GM19351 (cell line): ENCODE data around the gene DUXB.

Source experiments
- ATAC-seq: cut with Tn5 transposase; IDR thresholded peaks from one replicate; pipeline ENCODE4 v1.9.1; 2021; ENCODE audit warnings: mild to moderate bottlenecking, moderate library complexity; ENCODE audit not compliant: unreplicated experiment

DUXB gene

GRCh38 chr16:75701361-75701760 lies at the start of gene DUXB:
TSS of gene DUXB (minus strand) at chr16:75701461. CDS start at chr16:75701418, 43 bp downstream.
- ATAC-seq = no peak

GRCh38 chr16:75750528-75750927 lies 49.3 kb upstream of the DUXB start:
- ATAC-seq = no peak

- ATAC-seq = no peak
Observed at GRCh38 chr16:75746359-75746758, 45.1 kb upstream of the DUXB start.

GRCh38 chr16:75745823-75746222 lies 44.6 kb upstream of the DUXB start:
- ATAC-seq = peak; percentile 87

GRCh38 chr16:75745242-75745641 lies 44.0 kb upstream of the DUXB start:
- peak; percentile 59 for ATAC-seq

GRCh38 chr16:75742424-75743047 lies 41.3 kb upstream of the DUXB start:
- no peak for ATAC-seq

GRCh38 chr16:75733305-75734211 lies 32.3 kb upstream of the DUXB start:
- ATAC-seq = no peak

GRCh38 chr16:75732871-75733270 lies 31.6 kb upstream of the DUXB start:
- ATAC-seq = no peak

- no peak for ATAC-seq
Observed at GRCh38 chr16:75727221-75727620, 26.0 kb upstream of the DUXB start.

GRCh38 chr16:75726390-75726789 lies 25.1 kb upstream of the DUXB start, which contains the start of gene CPHXL:
TSS of gene CPHXL (minus strand) at chr16:75726490. CDS start at chr16:75726442, 48 bp downstream.
- no peak for ATAC-seq

- no peak for ATAC-seq
Observed at GRCh38 chr16:75718452-75718851, 17.2 kb upstream of the DUXB start.

GRCh38 chr16:75714661-75715060 lies 13.4 kb upstream of the DUXB start:
- ATAC-seq = no peak

- ATAC-seq = no peak
Observed at GRCh38 chr16:75710344-75710743, 9.1 kb upstream of the DUXB start.

- ATAC-seq = no peak
Observed at GRCh38 chr16:75703306-75703705, 2.0 kb upstream of the DUXB start.

GRCh38 chr16:75702242-75702641 lies 981 bp upstream of the DUXB start:
- no peak for ATAC-seq

GRCh38 chr16:75697571-75697970 lies 3.7 kb downstream of the DUXB start:
- ATAC-seq = no peak

- no peak for ATAC-seq
Observed at GRCh38 chr16:75695708-75696107, 5.6 kb downstream of the DUXB start.

GRCh38 chr16:75687361-75687760 lies 13.9 kb downstream of the DUXB start:
- ATAC-seq = peak; percentile 89

GRCh38 chr16:75682308-75682707 lies 19.0 kb downstream of the DUXB start:
- ATAC-seq = no peak

GRCh38 chr16:75679366-75679765 lies 21.9 kb downstream of the DUXB start:
- no peak for ATAC-seq

GRCh38 chr16:75676909-75677308 lies 24.4 kb downstream of the DUXB start, which contains the start of gene CPHXL2:
TSS of gene CPHXL2 (minus strand) at chr16:75677009. CDS start at chr16:75676999, 10 bp downstream.
- ATAC-seq = no peak

GRCh38 chr16:75667503-75667902 lies 33.8 kb downstream of the DUXB start:
- no peak for ATAC-seq
